OCI-M1 (cell line): ENCODE measurements around the gene CTNNBL1.
A peak's percentile ranks its signal among the peaks of the same experiment; 100 is the strongest.

ENCODE experiments used
- DNase-seq: peaks from one replicate; lab custom pipeline; 2025; lab: John Stamatoyannopoulos, UW

The CTNNBL1 gene

GRCh38 chr20:37777012-37777950 lies 83.5 kb downstream of the CTNNBL1 start:
- DNase-seq = no peak

GRCh38 chr20:37777988-37778659 lies 84.3 kb downstream of the CTNNBL1 start:
- DNase-seq = no peak

GRCh38 chr20:37781626-37782025 lies 87.8 kb downstream of the CTNNBL1 start:
- DNase-seq = no peak

- DNase-seq = no peak
These were observed 92.2 kb downstream of the CTNNBL1 start for GRCh38 chr20:37786043-37786442.

GRCh38 chr20:37789408-37789807 lies 95.6 kb downstream of the CTNNBL1 start:
- no peak for DNase-seq

- DNase-seq = no peak
These were observed 97.1 kb downstream of the CTNNBL1 start for GRCh38 chr20:37790900-37791299.

- DNase-seq = no peak
These were observed 102.3 kb downstream of the CTNNBL1 start for GRCh38 chr20:37796121-37796520.

- no peak for DNase-seq
These were observed 102.9 kb downstream of the CTNNBL1 start for GRCh38 chr20:37796733-37797132.

- DNase-seq = no peak
These were observed 103.9 kb downstream of the CTNNBL1 start for GRCh38 chr20:37797669-37798175.

GRCh38 chr20:37798312-37798711 lies 104.5 kb downstream of the CTNNBL1 start:
- no peak for DNase-seq

- DNase-seq = no peak
These were observed 106.8 kb downstream of the CTNNBL1 start for GRCh38 chr20:37800618-37801017.

- no peak for DNase-seq
These were observed 108.1 kb downstream of the CTNNBL1 start for GRCh38 chr20:37801921-37802320.

GRCh38 chr20:37803438-37804307 lies 109.8 kb downstream of the CTNNBL1 start:
- DNase-seq = peak; percentile 40

GRCh38 chr20:37804584-37805566 lies 111.0 kb downstream of the CTNNBL1 start:
- no peak for DNase-seq

GRCh38 chr20:37807471-37808232 lies 113.8 kb downstream of the CTNNBL1 start:
- peak; percentile 45 for DNase-seq

- peak; percentile 65 for DNase-seq
These were observed 114.6 kb downstream of the CTNNBL1 start for GRCh38 chr20:37808233-37809070.

- no peak for DNase-seq
These were observed 116.2 kb downstream of the CTNNBL1 start for GRCh38 chr20:37810027-37810426.

- no peak for DNase-seq
These were observed 122.2 kb downstream of the CTNNBL1 start for GRCh38 chr20:37816003-37816402.

- no peak for DNase-seq
These were observed 122.9 kb downstream of the CTNNBL1 start for GRCh38 chr20:37816726-37817125.
